Ammon's horn (tissue), 1 donor: ENCODE measurements around the gene CDC42BPB.

Source experiments
- DNase-seq: peaks from one replicate; pipeline ENCODE4 v3.0.0-alpha.2; 2016; ENCODE audit warnings: low spot score

The CDC42BPB gene

DNA sequence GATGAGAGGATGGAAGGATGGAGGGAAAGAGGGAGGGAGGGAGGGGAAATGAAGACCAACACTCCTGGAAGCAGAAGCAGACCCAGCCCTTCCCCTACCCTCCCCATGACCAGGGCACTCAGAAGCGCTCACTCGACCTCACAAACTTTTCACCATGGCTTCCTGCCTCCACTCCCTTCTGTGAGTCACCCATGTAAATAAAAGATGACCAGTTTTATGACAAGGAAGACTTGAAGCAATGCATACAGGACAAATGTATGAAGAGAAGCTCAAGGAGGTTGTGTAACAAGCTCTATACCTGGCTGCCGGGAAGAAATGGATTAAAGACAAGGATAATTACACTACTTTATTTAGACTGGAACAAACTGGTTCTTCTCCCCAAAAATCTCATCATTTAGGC is 63.8 kb downstream of the CDC42BPB start:
- DNase-seq = no peak

- DNase-seq = no peak
Observed at GRCh38 chr14:102991376-102991775, 66.0 kb downstream of the CDC42BPB start.

DNA sequence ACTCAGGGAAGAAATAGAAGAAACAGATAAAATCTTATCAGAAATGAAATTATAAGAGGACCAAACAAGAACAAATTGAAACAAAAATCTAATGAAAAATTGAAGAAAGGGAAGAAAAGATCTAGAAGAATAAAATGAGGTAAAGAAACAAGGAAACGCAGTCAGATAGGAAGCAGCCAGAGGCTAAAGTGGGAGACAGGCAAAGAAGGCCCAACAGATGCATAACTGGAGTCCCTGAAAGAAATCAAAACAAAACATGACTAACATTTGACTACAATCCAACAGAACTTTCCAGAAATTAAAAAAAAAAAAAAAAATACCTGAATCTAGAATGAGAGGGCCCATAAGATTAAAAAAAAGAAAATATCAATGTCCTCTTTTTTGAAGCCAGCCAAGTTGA is 69.3 kb downstream of the CDC42BPB start:
- no peak for DNase-seq

DNA sequence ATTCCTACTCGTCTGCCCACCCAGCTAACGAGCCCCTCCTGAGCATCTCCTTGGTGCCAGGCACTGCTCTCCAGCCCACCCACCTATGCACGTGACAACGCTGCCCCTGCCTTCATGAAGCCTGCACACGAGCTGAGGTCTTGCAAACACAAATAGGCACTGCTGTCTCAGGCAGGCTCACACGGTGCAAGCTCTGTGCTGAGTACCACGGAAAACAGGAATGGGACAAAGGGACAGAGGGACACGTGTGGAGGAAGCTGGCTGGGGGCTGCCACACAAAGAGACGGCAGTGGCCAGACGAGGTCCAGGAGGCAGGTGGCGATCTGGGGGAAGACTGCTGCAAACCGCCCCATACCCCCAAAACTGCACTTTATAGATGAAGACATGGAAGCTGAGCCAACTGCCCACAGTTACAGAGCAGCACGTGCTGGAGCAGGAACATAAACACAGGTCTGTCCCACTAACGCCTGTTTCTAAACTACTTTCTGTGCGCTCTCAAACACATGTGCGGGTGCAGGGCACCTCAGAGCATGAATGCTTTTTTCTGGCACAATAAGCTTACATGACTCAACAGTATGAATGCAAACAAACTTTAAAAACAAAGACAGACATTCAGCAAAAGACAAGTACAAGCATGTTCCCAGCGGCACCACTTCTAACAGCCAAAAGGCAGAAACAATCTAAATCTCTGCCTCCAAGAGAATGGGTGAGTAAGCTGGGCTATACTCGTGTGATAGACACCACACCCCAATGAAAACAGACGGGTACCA is 70.4 kb downstream of the CDC42BPB start:
- DNase-seq = peak; percentile 69

GRCh38 chr14:102985665-102986064 is 71.7 kb downstream of the CDC42BPB start:
- peak; percentile 65 for DNase-seq

GRCh38 chr14:102984336-102985102 is 72.8 kb downstream of the CDC42BPB start:
- DNase-seq = no peak

GRCh38 chr14:102983496-102983895 is 73.9 kb downstream of the CDC42BPB start:
- DNase-seq = no peak

DNA sequence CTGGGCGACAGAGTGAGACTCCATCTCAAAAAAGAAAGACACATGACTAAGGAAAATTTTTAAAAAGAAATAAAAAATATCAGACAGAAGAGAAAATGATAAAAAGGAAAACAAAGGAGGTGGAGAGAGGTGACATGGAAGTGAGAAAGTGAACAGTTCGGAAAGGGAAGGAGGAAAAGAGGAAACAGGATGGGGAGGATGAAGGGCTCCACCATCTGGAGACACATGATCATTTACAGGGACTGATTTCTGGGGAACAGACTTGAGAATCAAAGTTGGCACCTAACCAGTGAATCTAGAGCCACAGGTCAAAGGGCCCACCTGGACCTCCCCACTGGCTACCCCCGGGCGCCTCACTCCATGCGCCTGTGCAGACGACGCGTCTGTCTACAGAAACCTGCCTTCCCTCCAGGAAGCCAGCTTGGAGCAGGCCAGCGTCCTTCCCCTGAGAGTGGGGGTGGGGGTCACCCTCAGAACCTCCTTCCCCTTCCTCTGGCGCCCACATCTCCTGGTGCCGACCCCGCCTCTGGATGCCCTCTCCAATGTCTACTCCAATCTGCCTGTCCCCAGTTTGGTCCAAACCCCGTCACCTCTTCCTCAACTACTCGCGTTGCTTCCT is 74.4 kb downstream of the CDC42BPB start:
- DNase-seq = no peak

DNA sequence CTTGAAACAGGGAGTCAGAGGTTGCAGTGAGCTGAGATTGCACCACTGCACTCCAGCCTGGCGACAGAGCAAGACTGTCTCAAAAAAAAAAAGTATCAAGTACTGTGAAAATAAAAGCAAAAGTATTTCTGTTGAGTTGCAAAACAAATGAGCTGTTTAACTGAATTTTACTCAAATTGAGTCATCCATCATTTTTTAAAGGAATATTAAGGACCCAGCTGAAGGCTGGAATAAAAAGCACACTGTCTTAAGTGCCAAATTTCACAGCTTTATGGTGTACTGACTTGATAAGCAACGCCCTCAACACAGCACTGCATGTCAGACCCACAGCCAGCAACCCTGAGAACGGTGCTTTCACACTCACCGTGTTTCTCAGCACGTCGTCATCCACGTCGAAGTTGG is 76.9 kb downstream of the CDC42BPB start:
- no peak for DNase-seq

DNA sequence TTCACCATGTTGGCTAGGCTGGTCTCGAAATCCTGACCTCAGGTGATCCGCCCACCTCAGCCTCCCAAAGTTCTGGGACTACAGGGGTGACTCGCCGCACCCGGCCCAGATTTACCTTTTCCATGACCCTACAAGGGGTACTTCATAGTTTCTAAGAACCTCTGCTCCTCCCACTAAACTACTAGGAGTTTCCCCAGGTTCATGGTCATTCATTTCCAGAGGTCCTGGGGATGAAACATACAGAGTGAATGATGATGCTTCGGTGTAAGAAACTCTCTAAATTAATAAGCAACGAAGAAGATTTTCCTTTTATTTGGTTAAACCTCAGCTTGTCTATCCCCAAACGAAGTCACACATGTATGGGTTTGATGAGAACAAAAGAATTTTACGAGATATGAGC is 77.9 kb downstream of the CDC42BPB start:
- no peak for DNase-seq

- peak; percentile 36 for DNase-seq
Observed at GRCh38 chr14:102977475-102977874, 79.9 kb downstream of the CDC42BPB start.

DNA sequence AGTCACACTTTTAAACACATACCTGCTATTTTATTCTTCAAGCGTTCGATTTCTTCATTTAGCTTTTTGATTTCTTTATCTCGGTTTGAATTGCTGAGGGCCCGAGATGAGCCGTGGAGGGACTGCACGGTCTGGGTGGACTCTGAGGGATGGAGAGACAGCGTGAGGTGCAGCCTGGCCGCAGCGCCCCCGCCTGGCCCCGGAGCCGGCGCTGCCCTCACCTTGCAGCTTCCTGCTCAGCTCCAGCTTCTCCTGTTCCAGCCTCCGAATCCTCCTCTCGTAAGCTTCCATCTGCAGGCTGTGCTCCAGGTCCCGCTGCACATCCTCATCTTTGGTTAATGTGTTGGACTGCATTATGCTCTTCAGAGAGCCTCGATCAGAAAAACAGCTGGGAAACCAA is 81.7 kb downstream of the CDC42BPB start:
- DNase-seq = no peak

DNA sequence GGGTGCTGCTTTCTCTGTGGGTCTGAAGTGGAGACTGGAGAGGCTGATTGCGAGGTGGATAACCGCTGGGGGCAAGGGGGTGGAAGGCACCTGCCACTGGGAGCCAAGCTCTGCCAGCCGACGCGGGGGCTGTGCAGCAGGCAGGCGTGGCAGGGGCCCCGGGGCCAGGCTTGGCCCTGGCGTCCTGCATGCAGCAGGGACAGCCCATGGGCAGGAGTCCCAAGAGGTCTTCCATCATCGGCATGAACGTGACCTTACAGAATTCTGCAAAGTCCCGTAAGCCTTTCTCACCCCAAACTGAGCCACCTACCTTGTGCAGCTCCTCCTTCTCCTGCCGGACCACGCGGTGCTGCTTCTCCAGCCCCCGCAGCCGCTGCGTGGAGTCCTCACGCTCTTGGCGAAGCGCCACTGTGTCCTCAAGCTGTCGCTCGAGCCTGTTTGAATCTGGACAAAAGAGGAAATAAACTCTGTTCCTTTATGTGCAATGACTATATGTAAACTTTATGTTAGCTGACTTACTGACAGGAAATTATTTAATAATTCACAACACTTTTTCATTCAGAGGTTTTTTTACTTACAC is 83.6 kb downstream of the CDC42BPB start:
- no peak for DNase-seq

DNA sequence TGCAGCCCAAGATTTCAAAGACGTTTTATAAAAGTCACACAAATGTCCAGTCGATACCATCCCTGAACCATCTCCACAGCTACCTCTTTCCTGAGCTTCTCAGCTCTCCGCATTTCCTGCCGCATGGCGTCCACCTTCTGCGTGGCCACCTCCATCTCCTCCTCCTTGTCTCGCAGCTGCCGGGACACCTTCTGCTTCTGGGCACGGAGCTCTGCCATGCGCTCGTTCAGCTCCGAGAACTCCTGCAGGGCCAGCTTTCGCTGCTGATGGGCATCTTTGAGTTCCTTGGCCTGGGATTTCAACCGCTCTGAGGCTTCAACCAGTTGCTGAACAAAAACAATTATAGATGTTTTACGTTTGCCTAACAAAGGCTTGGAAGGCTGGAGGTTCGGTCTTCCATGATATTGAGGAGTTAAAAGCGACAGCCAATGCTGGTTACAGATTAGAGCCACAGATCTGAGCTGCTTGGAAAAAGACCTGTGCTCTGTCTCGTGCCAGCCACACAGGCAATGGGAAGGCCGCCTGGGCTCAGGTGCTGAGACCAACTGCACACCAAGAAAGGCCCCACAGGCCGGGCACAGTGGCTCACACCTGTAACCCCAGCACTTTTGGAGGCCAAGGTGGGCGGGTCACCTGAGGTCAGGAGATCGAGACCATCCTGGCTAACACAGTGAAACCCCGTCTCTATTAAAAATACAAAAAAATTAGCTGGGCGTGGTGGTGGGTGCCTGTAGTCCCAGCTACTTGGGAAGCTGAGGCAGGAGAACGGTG is 85.3 kb downstream of the CDC42BPB start:
- no peak for DNase-seq

DNA sequence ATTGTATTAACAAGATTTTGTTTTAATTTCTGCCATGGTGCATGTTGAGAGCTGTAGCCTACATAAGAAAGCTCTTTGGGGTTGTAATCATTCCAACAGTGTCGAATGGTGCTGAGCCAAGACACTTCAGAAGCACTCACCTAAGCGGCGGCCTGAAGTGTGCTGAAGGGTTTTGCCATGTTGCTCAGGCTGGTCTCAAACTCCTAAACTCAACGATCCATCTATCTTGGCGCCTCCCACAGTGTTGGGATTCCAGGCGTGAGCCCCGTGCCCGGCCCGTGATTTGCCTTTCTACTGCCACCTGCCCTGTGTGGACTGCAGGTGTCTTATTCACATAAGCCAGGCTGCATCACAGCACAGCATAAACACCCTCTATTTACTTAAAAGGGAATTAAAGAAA is 86.0 kb downstream of the CDC42BPB start:
- no peak for DNase-seq

GRCh38 chr14:102970496-102970895 is 86.9 kb downstream of the CDC42BPB start:
- DNase-seq = no peak

DNA sequence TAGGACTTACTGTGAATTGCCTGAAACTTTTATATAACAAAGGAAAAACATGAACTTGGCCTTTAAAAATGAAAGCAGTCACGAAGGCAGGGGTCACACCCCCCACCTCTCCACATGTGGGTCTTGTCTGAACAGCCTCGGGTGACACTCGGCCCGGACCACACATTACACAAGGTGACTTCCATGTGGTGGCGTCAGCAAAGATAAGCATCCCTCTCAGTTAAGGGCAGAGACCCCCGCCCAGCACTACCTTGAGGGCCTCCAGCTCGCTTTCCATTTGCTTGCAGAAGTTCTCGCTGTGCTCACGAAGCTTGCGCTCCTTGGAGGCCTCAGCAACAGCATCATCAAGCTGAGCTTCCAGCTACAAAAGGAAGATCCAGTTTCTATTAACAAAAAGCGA is 87.4 kb downstream of the CDC42BPB start:
- DNase-seq = no peak

DNA sequence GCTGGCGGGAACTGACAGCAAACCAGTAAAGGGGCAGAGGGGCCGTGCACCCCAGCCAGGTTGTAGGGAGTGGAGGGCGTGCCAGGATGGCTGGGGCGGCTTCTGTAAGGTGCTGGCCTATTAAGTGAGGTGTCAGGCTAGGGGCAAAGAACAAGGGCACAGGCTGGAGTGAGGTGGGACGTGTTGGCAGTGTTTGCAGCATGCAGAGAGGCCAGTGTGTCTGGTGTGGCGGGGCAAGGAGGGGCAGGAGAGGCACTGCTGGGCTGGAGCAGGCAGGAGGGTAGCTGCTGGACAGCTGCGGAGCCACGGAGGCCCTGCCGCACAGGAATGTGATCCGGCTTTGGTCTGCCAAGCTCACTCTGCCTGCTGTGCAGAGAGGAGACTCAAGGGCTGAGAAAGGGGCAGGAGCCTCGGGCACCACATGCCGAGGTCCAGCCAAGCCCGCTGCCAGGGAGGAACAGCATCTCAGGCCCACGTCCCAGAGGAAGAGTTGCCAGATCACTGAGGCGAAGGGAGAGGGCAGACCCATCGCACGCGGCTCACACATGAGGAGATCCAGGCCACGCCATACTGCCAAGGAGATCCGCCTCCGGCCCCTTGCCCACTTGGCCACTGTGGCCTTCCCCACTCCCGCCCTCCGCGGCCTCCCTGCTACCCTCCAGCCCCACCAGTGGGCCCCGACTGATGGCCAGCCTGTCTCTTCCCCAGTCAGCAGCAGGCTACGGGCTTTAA is 88.1 kb downstream of the CDC42BPB start:
- DNase-seq = peak; percentile 38

DNA sequence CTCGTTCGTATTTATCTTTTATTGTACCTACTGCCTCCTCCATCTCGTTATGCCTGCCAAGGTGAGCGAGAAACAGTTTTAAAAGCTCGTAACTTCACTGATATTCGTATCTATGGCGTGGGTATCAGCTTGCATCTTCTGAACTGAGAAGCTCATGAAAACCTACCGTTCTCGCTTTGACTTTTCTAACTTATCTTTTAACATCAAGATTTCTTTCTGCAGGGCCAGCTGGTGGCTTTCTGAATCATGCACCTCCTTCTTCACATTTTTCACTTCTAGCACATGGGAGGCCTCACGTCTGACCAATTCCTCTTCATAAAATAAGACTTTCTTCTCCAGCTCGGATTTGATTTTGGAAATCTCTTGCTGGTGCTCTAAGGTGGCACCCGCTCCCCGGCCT is 89.0 kb downstream of the CDC42BPB start:
- no peak for DNase-seq

- DNase-seq = peak; percentile 33
Observed at GRCh38 chr14:102967506-102967795, 89.9 kb downstream of the CDC42BPB start.
